ENCODE results near the gene ZNF576. TPM values are rescaled to one million over a fixed set of nuclear protein-coding genes. Genes with fewer than 3 reads are reported as not detected.
"Not testable (repeated sequence)": the region's sequence is repeated elsewhere in the genome, so short reads cannot be mapped to it uniquely, and the experiment has no call there.

ZNF576 gene
- total RNA-seq, 6 experiments from 2014 or later, result 18.1 to 20.8 (median 20.0) TPM

DNA sequence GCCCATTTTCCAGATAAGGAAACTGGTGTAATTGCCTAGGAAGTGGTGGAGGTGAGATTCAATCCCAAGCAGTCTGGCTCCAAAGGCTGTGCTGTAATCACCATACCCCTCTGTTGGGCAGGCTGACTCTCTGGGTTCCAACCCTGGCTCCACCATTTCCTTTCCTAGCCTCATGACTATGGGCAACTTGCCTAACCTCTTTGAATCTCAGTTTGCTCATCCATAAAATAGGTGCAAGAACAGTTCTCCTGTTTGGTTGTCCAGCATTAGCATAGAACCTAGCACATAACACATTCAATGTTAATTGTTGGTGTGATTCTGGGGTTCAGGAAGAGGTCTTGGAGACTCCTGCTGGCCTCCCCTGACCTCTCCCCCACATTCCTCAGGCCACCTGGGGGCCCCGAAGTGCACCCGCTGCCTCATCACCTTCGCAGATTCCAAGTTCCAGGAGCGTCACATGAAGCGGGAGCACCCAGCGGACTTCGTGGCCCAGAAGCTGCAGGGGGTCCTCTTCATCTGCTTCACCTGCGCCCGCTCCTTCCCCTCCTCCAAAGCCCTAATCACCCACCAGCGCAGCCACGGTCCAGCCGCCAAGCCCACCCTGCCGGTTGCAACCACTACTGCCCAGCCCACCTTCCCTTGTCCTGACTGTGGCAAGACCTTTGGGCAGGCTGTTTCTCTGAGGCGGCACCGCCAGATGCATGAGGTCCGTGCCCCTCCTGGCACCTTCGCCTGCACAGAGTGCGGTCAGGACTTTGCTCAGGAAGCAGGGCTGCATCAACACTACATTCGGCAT is 2.2 kb downstream of the ZNF576 start:
- H3K4me3 Mint-ChIP-seq, result peak overlapping the region; percentile 94; the same call in 1 of the 2 replicates
- TF ChIP-seq CTCF (IDR thresholded peaks at IDR 0.05), result no peak
- no peak overlapping the region for H3K27ac Mint-ChIP-seq
- H3K36me3 Mint-ChIP-seq (ENCODE audit: low read depth), result peaks cover 9% of the 10 kb centered on the region
- DNase-seq, result no peak
- peaks cover 7% of the 10 kb centered on the region for H3K27me3 Mint-ChIP-seq (ENCODE audit: insufficient read depth)
- no peaks in the 10 kb centered on the region for H3K9me3 Mint-ChIP-seq
- H3K4me1 Mint-ChIP-seq (ENCODE audit: low read depth), result peaks cover 20% of the 10 kb centered on the region

DNA sequence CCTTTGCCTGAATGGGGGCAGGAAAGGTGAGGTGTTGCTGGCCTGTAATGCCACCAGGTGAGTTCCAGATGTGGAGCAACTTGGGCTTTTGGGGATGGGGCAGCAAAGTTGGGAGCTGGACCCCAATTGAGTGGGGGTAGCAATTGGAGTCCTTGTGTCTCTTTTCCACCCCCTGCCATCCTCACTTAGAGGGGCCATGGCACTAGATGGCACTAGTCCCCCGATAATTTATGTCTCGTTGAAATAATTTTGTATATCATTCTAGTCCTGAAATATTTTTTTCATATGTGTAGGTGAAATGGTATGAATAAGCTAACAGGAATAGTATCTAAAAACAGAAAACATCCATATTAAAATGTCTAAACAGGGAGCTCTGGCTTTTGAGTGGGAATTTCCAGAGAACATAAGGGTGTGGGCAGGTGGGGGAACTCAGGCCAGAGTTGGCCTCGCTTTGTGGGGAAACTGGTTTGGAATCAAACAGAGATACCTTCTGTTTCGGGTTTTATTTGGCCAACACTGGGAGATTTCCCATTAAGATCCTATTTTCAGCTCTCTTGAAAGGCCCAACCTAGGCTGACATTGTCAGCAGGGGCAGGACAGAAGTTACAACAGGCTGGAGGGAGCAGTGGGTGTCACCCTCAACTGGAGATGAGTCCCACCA is 3.4 kb downstream of the ZNF576 start:
- no peak for DNase-seq
- Mint-ChIP-seq H3K27ac (no peak overlapping the region), H3K27me3 (ENCODE audit: insufficient read depth) (peaks cover 7% of the 10 kb centered on the region), H3K4me1 (ENCODE audit: low read depth) (peaks cover 15% of the 10 kb centered on the region), H3K9me3 (no peaks in the 10 kb centered on the region), H3K36me3 (ENCODE audit: low read depth) (peaks cover 4% of the 10 kb centered on the region; the same call in 1 of the 2 replicates), H3K4me3 (no peak overlapping the region)
- TF ChIP-seq CTCF (IDR thresholded peaks at IDR 0.05), result 0 out of 2 replicates have a peak, but pooled peaks have one; percentile 12

DNA sequence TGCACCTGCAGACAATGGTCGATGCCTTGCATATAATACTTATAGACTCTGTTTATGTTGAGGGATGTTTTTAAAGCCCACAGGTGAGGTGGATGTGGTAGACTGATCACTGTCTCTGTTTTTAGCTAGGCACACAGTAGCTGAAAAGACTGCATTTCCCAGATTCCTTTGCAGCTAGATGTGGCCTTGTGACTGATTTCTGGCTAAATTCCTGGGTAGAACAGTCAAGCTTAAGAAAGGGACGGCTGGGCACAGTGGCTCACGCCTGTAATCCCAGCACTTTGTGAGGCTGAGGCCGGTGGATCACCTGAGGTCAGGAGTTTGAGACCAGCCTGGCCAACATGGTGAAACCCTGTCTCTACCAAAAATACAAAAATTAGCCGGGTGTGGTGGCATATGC is 3.9 kb downstream of the ZNF576 start:
- H3K27me3 Mint-ChIP-seq (ENCODE audit: insufficient read depth); H3K4me3 Mint-ChIP-seq; DNase-seq; H3K27ac Mint-ChIP-seq; H3K9me3 Mint-ChIP-seq; H3K36me3 Mint-ChIP-seq (ENCODE audit: low read depth): not testable (repeated sequence)
- peaks cover 15% of the 10 kb centered on the region for H3K4me1 Mint-ChIP-seq (ENCODE audit: low read depth)

- peaks cover 12% of the 10 kb centered on the region for H3K4me1 Mint-ChIP-seq (ENCODE audit: low read depth)
- no peak overlapping the region for H3K4me3 Mint-ChIP-seq
- no peak for TF ChIP-seq CTCF (IDR thresholded peaks at IDR 0.05)
- H3K27ac Mint-ChIP-seq, result no peak overlapping the region
- H3K27me3 Mint-ChIP-seq (ENCODE audit: insufficient read depth), result peaks cover 5% of the 10 kb centered on the region
- H3K36me3 Mint-ChIP-seq (ENCODE audit: low read depth), result no peaks in the 10 kb centered on the region; the same call in 1 of the 2 replicates
- DNase-seq, result no peak
- H3K9me3 Mint-ChIP-seq, result no peaks in the 10 kb centered on the region
Measured at GRCh38 chr19:43605875-43606568, 9.6 kb downstream of the ZNF576 start.

DNA sequence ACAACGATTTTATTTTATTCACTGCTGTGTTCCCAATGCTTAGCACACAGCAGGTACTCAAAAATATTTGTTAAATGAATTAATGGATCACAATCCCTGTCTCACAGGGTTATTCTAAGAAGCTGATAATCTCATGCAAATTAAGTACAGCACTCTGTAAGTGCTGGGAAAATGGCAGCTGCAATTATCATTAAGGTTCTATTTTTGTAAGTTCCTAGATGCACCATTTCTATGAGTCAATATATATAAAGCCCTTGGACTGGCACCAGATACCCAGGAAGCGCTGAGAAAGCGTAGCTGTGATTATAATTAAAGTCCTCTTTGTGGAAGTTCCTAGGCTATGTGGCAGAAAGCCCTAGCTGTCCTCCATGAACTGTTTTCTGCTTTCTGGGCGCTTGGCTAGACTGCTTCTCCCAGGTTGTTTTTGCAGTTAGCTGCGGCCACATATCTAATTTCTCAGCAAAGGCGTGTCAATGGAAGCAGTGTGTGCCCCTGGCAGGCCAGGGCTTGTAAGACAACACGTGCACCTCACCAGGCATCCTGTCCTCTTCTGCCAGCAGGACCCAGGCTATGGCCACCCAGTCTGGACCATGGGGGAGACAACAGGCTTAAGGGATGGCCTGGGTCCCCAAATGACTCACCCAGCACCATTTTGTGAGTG is 10.3 kb downstream of the ZNF576 start:
- Mint-ChIP-seq H3K27ac (no peak overlapping the region; the same call in 1 of the 2 replicates), H3K4me3 (no peak overlapping the region), H3K9me3 (no peaks in the 10 kb centered on the region), H3K36me3 (ENCODE audit: low read depth) (peaks cover 2% of the 10 kb centered on the region), H3K4me1 (ENCODE audit: low read depth) (peaks cover 12% of the 10 kb centered on the region), H3K27me3 (ENCODE audit: insufficient read depth) (peaks cover 5% of the 10 kb centered on the region)
- DNase-seq, result no peak
- TF ChIP-seq CTCF (IDR thresholded peaks at IDR 0.05), result no peak

All from HFFc6 (cell line).